Measurements from ENCODE around the gene MACROD2.
A peak's percentile ranks its signal among the peaks of the same experiment; 100 is the strongest.
"Not testable (repeated sequence)": the region's sequence is repeated elsewhere in the genome, so short reads cannot be mapped to it uniquely, and the experiment has no call there.

Gene MACROD2

DNA sequence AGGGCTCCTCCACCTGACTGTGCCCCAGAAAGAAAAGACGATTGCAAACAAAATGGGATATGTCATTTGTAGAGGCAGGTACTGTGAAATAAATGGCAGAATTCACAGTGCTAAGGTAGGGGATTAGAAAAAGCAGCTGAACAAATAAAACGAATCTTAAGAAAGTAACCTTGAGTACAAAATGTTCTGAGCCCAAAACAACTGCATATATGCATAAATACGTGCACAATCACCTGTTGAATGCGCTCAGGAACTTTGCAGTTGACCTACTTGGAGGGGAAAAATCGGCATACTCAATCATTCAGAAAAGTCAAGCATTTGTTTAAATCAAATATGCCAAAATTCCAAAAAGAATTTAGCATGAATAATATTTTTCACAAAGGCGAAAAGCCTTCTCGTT lies 1114.2 kb downstream of the MACROD2 start:
- DNase-seq (ENCODE audit: low spot score), result no peak

DNA sequence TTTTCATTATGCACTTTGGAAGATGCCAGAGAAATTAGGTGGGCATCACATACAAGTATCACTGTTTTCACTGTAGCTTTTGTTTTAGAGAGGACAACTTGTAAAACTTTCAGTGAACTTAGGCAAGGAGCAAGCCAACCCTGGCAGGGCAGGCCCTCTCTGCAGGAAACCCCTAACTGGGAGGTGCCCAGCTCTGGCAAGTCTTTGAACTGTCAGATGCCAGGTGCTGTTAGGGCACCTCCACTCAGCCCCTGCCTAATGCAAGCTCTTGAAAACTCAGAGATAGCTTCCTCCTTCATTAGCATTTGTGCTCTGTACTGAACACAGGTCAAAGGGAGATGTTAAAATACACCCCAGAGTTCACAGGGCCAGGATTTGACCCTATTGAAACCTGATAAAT lies 1116.3 kb downstream of the MACROD2 start:
- no peak for DNase-seq (ENCODE audit: low spot score)

DNA sequence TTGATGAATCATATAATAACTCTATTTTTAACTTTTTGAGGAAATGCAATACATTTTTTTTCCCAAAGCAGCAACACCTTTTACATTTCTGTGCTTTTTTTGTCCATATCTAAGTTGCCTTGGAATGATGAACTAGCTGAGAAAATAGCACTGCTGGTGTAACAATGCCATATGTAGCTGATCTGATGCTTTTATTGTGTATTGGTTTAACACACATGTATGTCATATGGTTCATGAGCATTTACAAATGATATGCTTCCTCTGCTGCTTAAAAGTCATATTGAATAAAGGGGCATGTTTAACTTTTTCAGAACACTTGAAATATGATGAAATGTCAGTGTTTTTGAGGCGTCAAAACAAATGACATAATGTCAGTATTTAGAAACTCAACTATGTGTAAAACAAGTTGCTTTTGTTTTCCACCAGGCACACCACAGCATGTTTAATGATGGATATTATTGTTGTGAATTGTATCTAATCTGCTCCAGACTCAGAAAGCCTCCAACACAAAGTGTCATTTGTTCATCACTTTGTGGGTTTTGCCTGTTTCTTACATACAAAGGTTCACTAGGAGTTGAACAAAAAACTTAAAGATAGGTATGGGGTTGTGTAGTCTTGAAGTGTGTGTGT lies 1117.9 kb downstream of the MACROD2 start:
- DNase-seq (ENCODE audit: low spot score), result no peak

DNA sequence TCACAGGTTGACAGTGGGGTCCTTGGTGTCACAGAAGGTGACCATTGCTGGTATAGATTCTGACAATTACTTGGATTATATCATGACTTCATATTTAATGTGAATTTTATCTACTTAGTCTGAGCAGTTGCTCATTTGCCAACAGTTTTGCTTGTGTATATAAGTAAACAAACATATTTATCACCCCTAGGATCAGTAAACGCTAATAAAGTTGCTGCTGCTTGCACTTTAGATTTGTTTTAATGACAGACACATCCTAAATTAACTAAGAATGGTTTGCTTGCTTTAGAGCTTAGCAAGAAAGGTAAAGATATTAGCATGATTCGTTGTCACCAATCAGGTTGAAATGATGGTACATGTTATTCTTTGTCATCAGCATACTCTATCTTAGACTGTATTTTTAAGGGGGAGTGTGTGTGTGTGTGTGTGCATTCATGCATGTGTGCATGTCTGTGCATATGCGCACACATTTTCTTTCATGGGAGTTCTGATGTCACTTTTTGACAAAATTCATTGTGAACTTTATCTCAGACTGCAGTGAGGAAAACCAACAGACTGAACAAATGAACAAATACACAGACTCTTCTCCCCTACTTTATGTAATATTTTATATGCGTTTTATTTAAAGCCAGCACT lies 1124.7 kb downstream of the MACROD2 start:
- no peak for DNase-seq (ENCODE audit: low spot score)

DNA sequence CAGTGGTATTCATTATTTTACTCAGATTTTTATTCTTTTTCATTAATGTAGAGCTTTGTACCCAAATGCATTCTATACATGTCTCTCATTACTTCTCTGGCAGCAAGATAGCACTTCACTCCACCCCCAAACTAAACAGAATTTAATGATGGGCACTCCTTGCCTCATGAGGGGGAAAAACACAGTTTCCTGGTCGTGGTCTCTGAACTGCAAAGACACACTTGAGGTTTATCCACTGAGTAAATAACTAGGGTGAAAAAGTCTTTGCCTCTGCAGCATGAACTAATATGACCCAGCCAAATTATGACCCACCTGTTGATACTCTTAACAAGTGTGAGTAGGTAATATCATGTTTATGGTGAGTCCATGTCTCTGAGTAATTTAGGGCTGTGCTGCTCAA lies 1127.3 kb downstream of the MACROD2 start:
- no peak for DNase-seq (ENCODE audit: low spot score)

DNA sequence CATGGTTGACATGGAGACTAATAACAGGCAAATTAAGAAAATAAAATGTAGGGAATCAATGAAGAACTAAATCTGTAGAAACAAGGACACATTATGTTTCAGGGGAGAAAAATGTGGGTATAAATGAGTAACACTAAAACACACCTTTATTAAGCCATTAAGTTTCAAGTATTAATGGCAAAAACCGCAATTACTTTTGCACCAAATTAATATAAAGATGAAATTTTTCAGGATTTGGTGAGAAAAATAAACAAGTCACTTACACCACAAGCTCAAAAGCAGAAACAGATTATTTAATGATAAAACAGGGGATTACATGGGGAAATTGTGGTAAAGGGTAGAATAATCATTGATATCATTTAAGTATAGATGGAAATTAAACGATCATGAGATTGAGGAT lies 1135.9 kb downstream of the MACROD2 start:
- no peak for DNase-seq (ENCODE audit: low spot score)

DNA sequence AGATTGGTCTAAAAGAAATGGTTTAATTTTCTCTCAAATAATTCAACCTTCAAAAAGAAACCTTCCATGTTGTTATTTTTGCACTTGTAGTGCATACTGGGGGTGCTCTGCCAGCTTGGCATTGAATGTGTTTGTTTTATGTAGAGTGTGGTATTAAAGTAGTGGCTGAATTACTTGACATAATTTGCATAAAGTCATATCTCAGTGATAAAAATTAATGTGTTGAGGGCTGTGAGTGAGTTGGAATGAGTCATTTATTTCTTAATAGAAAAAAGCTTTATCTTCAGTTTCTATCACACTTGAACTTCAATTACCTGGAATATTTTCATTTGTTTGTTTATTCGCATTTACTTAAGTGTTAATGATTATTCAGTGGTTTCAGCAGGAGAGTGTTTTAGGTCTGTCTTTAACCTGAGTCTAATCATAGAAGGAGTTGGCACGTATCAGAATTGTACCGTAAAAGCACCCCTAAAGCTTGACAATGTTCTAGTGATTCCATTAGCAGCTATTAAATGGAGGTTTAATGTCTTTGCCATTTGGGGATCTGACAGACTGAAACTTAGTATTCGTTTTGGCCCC lies 1143.3 kb downstream of the MACROD2 start:
- DNase-seq (ENCODE audit: low spot score), result no peak

DNA sequence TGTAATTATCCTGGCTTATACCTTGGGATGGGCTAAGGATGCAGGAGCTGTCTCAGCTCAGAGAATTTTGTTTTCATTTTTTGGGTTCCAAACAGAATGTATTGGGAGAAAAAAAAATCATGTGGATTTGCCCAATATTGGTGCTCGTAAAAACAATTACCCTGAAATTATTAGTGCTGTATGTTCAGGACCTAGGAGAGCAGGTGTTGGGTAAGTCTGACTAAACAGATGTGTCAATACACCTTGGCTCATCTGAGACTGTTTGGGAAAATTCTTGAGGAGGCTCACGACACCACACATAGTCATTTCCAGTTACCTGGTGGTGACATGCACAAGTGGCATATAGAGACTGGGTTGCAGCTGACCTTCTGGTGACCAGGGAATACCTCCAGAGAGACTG lies 1144.2 kb downstream of the MACROD2 start:
- DNase-seq (ENCODE audit: low spot score), result no peak

DNA sequence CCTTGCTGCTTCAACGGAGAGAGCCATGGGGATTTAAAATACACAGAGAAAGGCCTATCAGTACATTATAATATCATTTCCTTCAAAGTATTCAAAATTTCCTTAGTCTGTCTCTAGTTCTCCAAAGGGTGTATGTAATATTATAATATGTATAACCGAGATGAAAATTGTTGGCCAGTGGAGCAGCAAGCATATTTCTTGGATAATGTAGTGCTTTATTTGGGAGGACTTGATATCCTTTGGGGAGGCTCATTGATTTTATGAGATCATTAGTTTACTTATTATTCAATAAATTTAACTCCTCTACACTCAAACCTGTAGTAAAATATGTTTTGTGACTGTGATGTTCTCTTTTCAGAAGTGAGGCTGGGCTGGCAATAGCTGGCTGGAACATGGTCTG lies 1145.0 kb downstream of the MACROD2 start:
- DNase-seq (ENCODE audit: low spot score), result no peak

DNA sequence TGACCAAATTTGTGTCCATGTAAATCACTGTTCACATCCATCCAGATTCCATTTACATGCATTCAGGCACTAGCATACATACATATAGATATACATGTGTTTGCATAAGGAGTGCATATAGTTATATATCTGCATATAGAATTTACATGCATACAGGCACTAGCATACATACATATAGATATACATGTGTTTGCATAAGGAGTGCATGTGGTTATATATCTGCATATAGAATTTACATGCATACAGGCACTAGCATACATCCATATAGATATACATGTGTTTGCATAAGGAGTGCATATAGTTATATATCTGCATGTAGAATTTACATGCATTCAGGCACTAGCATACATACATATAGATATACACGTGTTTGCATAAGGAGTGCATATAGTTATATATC lies 1145.6 kb downstream of the MACROD2 start:
- not testable (repeated sequence) for DNase-seq (ENCODE audit: low spot score)

DNA sequence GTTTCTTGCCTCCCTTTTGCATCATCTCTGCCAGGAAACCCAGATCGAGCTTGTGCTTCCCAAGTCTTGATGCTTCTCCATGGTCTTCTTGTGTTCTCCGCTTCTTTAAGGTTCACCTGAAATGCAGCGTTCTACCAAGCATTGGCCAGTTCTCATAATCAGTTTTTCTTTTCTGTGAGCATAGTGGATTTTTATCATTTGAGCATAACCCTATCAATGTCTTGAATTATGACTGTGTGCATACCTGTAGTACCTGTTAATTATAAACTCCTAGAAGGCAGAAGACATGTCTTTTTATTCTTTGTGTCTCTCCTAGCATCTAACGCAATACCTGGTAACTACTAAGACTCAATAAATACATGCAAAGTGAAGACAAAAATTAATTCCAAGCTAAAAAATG lies 1146.5 kb downstream of the MACROD2 start:
- DNase-seq (ENCODE audit: low spot score), result no peak

DNA sequence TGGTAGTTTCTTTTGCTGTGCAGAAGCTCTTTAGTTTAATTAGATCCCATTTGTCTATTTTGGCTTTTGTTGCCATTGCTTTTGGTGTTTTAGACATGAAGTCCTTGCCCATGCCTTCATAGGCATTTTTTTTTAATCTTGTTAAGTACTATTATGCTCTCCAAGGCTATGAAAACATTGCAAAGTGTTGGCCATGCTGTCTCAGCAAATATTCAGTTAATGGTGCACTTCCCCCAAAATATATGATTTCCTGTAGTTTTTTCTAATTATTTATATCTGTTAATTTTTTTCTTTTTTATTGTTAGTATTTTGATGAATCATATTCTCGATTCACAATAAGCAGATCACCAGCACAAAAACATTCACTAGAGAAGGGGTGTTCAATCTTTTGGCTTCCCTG lies 1148.2 kb downstream of the MACROD2 start:
- DNase-seq (ENCODE audit: low spot score), result no peak

DNA sequence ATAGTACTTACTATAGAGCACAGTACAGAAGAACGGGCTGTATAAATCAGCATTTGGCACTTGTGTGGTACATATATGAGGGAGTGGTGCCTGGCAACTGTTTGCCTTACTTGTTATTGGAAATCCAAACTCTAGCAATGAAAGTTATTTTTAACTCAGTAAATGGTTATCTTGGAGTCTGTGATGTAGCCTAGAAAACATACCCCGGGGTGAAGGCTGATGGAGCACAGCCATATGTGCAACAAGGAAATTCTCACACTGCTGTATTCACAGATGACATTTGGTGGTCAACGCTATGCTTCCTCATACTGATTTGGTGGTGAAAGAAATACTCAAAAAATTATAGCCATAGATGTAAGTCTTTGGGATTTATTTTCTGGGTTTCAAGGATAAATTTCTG lies 1149.6 kb downstream of the MACROD2 start:
- no peak for DNase-seq (ENCODE audit: low spot score)

DNA sequence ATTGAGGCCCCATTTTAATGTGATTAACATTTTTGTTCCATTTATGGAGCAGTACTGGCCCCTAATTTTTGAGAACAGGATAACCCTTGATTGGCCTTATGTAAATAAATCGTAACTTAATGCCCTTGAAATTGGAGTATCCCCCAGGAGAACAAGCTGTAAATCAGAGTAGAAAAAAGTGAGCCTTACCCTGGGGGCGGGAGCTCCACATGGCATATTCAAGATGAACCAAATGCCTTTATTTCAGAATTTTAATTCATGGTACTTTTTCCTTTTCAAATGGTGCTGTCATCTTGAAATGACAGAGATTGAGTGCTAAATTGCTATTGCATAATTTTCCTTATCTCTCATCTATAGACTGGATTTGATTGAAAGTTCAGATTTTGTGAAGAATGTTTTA lies 1151.6 kb downstream of the MACROD2 start:
- DNase-seq (ENCODE audit: low spot score), result no peak

DNA sequence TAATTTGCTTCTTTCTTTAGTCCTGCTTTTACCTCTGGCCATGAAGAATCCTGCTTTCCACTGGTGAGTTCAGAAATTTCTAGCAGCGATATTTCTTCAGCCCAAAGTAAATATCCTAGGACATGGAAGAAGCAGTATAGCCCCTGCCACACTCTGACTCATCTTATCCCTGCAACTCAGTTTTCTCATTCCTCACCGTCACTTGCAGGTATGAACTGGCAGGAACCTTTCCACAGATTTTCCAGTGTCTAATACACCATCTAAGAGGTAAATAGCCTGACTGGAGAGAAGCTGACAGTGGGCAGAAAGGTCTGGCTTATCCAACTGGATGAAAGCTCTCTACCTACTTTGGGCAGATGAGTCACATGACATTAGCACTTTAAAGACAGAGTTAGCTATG lies 1158.8 kb downstream of the MACROD2 start:
- DNase-seq (ENCODE audit: low spot score), result peak; percentile 11

DNA sequence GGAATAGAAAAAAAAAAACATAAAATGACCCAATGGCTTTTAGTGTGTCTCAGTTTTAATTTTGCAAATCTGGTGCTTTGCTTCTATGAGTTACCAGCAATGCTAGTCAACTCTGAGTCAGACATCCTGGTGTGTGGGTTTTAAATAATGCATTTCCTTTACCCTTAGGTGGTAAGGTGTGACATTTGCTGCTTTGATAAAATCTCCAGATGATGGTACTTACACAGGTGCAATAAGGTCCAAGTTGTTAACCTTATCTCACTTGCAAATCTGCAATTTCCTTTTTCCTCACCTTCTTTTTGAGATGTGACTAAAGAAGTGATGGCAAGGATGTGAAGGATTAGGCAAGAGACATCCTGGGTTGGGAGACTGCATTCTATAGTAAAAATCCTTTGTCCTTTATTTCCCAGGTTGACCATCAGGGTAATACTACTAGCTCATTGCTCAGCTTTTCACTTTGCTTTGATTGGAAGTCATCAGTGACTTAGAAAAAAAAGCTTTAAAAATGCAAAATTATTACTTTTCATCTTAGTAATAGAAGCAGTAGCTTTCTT lies 1160.6 kb downstream of the MACROD2 start:
- DNase-seq (ENCODE audit: low spot score), result peak; percentile 44

DNA sequence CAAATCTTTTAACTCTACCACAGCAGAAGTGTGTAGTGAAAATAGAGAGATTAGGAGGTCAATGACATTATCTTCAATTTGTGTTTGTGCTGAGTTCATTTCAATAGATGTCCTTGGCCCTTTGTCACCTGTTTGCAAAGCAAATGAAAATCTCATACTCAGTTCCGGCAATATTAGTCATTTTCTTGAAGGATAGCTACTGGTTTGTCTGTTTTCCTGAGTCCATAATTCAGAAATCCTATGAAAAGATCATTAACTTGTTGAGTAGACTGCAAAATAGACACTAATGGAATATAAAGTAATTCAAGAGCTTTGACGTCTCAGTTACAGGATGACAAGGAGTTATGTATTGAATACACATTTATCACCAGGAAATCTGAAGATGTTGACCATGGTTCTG lies 1163.2 kb downstream of the MACROD2 start:
- DNase-seq (ENCODE audit: low spot score), result no peak

DNA sequence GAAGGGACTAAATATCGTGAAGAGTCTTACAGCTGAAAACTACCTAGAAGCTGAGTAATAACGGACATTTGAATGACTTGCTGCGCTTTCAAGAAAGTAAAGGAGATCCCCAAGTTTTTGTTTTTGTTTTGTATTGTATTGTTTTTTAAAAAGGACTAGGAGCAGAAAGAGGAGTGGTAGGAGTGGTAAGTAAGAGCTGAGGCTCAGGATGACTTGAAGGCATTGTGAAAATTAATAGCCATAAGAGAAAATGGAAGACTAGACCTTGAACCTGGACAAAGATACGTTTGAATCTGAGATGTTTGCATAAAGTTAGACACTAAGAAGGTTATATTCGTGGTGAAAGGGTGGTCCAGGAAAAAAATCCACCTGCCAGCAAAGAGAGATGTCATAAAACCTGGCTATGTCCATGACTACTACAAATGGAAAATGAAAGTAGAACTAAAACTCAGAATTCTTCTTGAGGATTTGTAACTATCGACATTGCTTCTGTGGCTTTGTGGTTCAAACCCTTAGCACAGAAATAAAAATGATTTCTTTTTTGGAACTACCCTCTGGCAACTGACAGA lies 1166.8 kb downstream of the MACROD2 start:
- peak; percentile 5 for DNase-seq (ENCODE audit: low spot score)

DNA sequence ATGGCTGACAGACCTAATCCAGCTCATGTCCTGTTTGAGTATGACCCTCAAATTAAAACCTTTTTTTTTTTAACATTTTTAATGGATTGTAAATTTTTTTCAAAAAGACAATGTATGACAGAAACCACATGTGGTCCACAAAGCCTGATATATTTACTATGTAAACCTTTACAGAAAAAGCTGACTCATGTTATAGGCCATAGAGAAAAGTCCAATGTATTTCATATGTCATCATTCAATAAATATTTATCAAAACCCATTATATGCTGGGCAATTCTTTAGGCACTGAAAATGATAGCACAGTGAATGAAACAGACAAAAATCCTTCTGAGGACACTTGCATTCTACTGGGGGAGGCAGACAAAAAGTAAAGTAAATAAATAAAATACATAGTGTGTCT lies 1168.3 kb downstream of the MACROD2 start:
- no peak for DNase-seq (ENCODE audit: low spot score)

DNA sequence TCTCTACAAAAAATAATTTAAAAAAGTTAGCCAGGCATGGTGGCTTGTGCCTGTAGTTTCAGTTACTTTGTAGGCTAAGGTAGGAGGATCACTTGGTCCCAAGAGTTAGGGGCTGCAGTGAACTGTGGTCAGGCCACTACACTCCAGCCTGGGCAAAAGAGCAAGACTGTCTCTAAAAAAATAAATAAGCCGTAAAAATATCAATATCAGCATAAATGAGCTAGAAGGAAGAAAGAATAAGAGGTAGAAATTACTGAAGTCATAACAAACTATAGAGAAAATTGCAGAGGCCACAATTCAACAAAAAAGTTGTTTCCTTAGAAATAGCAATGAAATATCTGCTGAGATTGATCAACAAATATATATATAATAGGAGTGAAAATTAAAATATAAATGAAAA lies 1169.4 kb downstream of the MACROD2 start:
- DNase-seq (ENCODE audit: low spot score), result no peak

DNA sequence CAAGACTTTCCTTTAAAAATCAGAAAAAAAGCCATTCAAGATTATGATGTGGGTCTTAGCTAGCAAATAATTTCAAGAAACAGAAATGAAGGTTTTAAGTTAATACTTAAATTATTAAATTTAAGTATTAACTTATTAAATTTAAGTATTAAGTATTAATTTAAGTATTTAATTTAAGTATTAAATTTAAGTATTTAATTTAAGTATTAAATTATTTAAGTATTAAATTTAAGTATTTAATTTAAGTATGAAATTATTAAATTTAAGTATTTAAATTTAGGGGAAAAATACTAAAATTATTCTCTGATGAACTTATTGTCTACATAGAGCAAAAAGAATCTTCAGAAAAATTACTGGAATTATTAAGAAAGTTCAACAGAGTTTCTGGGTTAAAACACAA lies 1171.4 kb downstream of the MACROD2 start:
- DNase-seq (ENCODE audit: low spot score), result no peak

DNA sequence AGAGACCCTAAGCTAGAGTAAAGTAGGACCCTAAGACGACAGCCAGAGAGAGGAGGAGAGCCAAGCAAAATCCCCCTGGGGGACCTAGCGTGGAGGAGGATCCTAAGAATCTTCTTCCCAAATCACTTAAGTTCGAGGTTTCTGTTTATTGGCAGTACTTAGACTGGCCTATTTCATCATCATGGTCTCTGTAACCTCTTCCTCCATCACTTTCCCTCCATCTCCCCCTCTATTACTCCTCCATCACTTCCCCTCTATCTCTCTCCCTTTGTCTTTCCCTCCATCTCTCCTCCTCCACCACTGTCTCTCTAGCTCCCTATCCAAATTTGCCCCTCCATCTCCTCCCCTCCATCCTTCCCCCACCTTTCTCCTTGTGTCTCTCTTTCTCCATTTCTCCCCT lies 1175.7 kb downstream of the MACROD2 start:
- DNase-seq (ENCODE audit: low spot score), result no peak

DNA sequence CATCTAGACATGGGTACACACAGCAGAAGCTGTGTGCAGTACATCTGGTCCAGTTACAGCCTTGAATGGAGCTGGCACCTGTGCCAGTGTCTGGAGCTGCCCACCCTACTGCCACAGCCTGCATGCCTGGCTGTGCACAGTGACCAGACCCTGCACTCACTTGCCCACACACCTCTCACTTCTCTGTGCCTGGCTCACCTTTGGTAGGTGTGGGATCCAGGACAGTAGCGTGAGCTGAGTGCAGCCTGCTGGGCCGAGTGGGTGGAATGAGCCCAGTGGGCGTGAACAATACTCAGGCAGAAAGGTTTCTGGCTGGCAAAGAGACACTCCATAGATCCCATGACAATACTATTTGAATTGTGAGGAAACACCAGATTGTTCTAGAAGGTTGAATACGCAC lies 1181.6 kb downstream of the MACROD2 start:
- no peak for DNase-seq (ENCODE audit: low spot score)

All from kidney tubule cell (primary cell).